Spleen (tissue), 11 donors: ENCODE measurements around the gene GPR161. TPM values are rescaled to one million over a fixed set of nuclear protein-coding genes. Genes with fewer than 3 reads are reported as not detected.

Experiments used
- DNase-seq: peaks from one replicate; pipeline ENCODE4 v3.0.0-alpha.2; 2020
- H3K27ac ChIP-seq, 8 donors: fragments of 200-600 bp; sonication (generic) in 7 of 8; 1 replicate in 4 of 8; 2 replicates in 4 of 8; pipeline versions ENCODE4 v1.5.0 to v1.8.0; 2016 to 2021; ENCODE audit warnings: inconsistent platforms in 4 of 8, mild to moderate bottlenecking in 4 of 8, moderate library complexity in 1 of 8
- H3K27me3 ChIP-seq, 7 donors: fragments of 200-600 bp; sonication (generic) in 6 of 7; replicated peaks in 1 of 7; 1 replicate in 4 of 7; 2 replicates in 3 of 7; pipeline versions ENCODE4 v1.5.0 to v1.8.0; 2016 to 2021; ENCODE audit warnings: inconsistent platforms in 3 of 7, mild to moderate bottlenecking in 1 of 7
- H3K36me3 ChIP-seq, 6 donors: fragments of 200-600 bp; sonication (generic) in 5 of 6; 1 replicate in 4 of 6; 2 replicates in 2 of 6; pipeline versions ENCODE4 v1.5.0 to v1.8.0; 2016 to 2021; ENCODE audit warnings: inconsistent platforms in 2 of 6
- H3K4me1 ChIP-seq, 6 donors: fragments of 200-600 bp; sonication (generic) in 5 of 6; 1 replicate in 3 of 6; 2 replicates in 3 of 6; pipeline versions ENCODE4 v1.5.0 to v1.8.0; 2016 to 2021; ENCODE audit warnings: inconsistent platforms in 3 of 6
- H3K4me3 ChIP-seq, 8 donors: fragments of 200-600 bp; sonication (generic) in 7 of 8; 1 replicate in 4 of 8; 2 replicates in 4 of 8; pipeline versions ENCODE4 v1.5.0 to v1.8.0; 2016 to 2021; ENCODE audit warnings: inconsistent platforms in 4 of 8, mild to moderate bottlenecking in 4 of 8, moderate library complexity in 2 of 8
- H3K9me3 ChIP-seq, 8 donors: fragments of 200-600 bp; sonication (generic) in 7 of 8; 1 replicate in 4 of 8; 2 replicates in 4 of 8; pipeline versions ENCODE4 v1.5.0 to v1.8.0; 2016 to 2021; ENCODE audit warnings: inconsistent platforms in 4 of 8
- POLR2A ChIP-seq, 3 donors: fragments of 450-650 bp; IDR thresholded peaks; one replicate each; pipeline ENCODE4 v1.5.1; 2017; ENCODE audit warnings: antibody characterized with exemption in 3 of 3, mild to moderate bottlenecking in 1 of 3
- POLR2AphosphoS5 ChIP-seq, 3 donors: sonication (generic); formaldehyde crosslinking; IDR thresholded peaks; one replicate each; pipeline ENCODE4 v1.5.1; 2017; ENCODE audit warnings: antibody characterized with exemption in 3 of 3
- WGBS, 5 donors: extraction: QIAGEN DNeasy Blood & Tissue Kit in 3 of 5; methylation state at CpG; one replicate each; pipeline versions ENCODE4 v1.1.5 to v1.1.7; 2013 to 2018; 5-methylcytosine and 5-hydroxymethylcytosine counted together
- intact Hi-C: fragments of 100-400 bp; cut with DNase I; formaldehyde crosslinking; loops from one replicate; pipeline ENCODE4 v1.15.0; 2023; ENCODE audit warnings: low total_unique reads
- polyA plus RNA-seq, 3 donors: library from polyadenylated mRNA; stranded (reverse); fragments of 200-250 nt; gene quantifications; one replicate each; pipeline ENCODE4 v1.2.1, GENCODE V29; 2013
- total RNA-seq, 7 donors: library from RNA; depleted of rRNA in 3 of 7; stranded (reverse); fragments of >200 nt in 3 of 7; fragmentation: NEBNext Ultra II Directional in 4 of 7; extraction: Animal tissue kit (Norgen Biotek cat#: 25700) in 4 of 7; gene quantifications; one replicate each; pipeline versions ENCODE4 v1.1.0 to v1.2.1, GENCODE V29; 2016 to 2021
- TF ChIP-seq, protein P1 (sequence below), 11 experiments: fragments of 200-600 bp in 7 of 11; fragments of 450-650 bp in 4 of 11; sonication (generic) in 4 of 11; IDR thresholded peaks in 8 of 11; conservative IDR thresholded peaks in 3 of 11; 1 replicate in 7 of 11; 2 replicates in 4 of 11; pipeline versions ENCODE4 v1.4.0 to v1.8.0; 2016 to 2021; ENCODE audit warnings: antibody characterized with exemption in 11 of 11, inconsistent platforms in 4 of 11, mild to moderate bottlenecking in 1 of 11
- donor health status: healthy with polysubstance abuse.
- donor health status: DM: no; HTN: no; CAD: no; lungs with moderate emphysema.
- donor health status: DM: no; HTN: no; CAD: no.
- donor health status: Bipolar disorder and iron deficiency.
- donor health status: healthy.
- donor health status: DM: no; HTN: no; CAD: no.
- donor health status: DM: yes; HTN: yes; CAD: no.

The GPR161 gene
- total and polyA plus RNA-seq, 10 donors: 0.53 to 5.5 (median 3.6) TPM

DNA sequence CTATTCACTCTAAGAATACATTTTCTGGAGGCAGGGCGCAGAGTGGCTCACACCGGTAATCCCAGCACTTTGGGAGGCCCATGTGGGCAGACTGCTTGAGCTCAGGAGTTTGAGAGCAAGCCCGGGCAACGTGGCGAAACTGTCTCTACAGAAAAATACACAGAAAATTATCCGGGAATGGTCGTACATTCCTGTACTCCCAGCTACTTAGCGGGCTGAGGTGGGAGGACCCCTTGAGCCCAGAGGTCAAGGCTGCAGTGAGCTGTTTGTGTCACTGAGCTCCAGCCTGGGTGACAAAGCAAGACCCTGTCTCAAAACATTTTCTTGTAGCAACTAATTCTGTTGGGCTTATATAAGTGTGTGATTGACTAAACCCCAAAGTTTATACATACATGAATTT lies 30.5 kb downstream of the GPR161 start:
- TF ChIP-seq, protein P1, sequence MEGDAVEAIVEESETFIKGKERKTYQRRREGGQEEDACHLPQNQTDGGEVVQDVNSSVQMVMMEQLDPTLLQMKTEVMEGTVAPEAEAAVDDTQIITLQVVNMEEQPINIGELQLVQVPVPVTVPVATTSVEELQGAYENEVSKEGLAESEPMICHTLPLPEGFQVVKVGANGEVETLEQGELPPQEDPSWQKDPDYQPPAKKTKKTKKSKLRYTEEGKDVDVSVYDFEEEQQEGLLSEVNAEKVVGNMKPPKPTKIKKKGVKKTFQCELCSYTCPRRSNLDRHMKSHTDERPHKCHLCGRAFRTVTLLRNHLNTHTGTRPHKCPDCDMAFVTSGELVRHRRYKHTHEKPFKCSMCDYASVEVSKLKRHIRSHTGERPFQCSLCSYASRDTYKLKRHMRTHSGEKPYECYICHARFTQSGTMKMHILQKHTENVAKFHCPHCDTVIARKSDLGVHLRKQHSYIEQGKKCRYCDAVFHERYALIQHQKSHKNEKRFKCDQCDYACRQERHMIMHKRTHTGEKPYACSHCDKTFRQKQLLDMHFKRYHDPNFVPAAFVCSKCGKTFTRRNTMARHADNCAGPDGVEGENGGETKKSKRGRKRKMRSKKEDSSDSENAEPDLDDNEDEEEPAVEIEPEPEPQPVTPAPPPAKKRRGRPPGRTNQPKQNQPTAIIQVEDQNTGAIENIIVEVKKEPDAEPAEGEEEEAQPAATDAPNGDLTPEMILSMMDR (IDR thresholded peaks at IDR 0.05 in 8 of 11, conservative IDR thresholded peaks at IDR 0.05 in 3 of 11): no peak
- no peak for DNase-seq
- 89 to 94% (median 92%) methylated on average over 8 of the region's 8 CpGs for WGBS, 5 donors
- intact Hi-C loops: no loop called here
- Histone ChIP-seq H3K4me3 (no peak overlapping the region), H3K27me3 (no peaks in the 10 kb centered on the region), H3K4me1 (no peaks in the 10 kb centered on the region), H3K36me3 (no peaks in the 10 kb centered on the region), H3K27ac (no peak overlapping the region), H3K9me3 (no peaks in the 10 kb centered on the region)

GRCh38 chr1:168105846-168106245 lies 30.9 kb downstream of the GPR161 start:
- intact Hi-C loops: no loop called here
- no peak for TF ChIP-seq POLR2A (IDR thresholded peaks at IDR 0.05)
- TF ChIP-seq POLR2AphosphoS5 (IDR thresholded peaks at IDR 0.05): no peak
- TF ChIP-seq, protein P1 (IDR thresholded peaks at IDR 0.05 in 8 of 11, conservative IDR thresholded peaks at IDR 0.05 in 3 of 11): no peak
- H3K4me1 ChIP-seq: no peaks in the 10 kb centered on the region
- no peak overlapping the region for H3K4me3 ChIP-seq
- H3K9me3 ChIP-seq: no peaks in the 10 kb centered on the region
- no peaks in the 10 kb centered on the region for H3K27me3 ChIP-seq
- no peak overlapping the region for H3K27ac ChIP-seq
- H3K36me3 ChIP-seq: no peaks in the 10 kb centered on the region
- WGBS, 5 donors: 91 to 95% (median 94%) methylated on average over 6 of the region's 6 CpGs
- no peak for DNase-seq

- H3K36me3 ChIP-seq: no peaks in the 10 kb centered on the region
- no peaks in the 10 kb centered on the region for H3K4me1 ChIP-seq
- no peaks in the 10 kb centered on the region for H3K27me3 ChIP-seq
- H3K27ac ChIP-seq: no peak overlapping the region
- no peak for DNase-seq
- no peak for TF ChIP-seq POLR2A (IDR thresholded peaks at IDR 0.05)
- no peak for TF ChIP-seq POLR2AphosphoS5 (IDR thresholded peaks at IDR 0.05)
- TF ChIP-seq, protein P1 (IDR thresholded peaks at IDR 0.05 in 8 of 11, conservative IDR thresholded peaks at IDR 0.05 in 3 of 11): no peak
- H3K4me3 ChIP-seq: no peak overlapping the region
- no peaks in the 10 kb centered on the region for H3K9me3 ChIP-seq
- WGBS, 5 donors: 82 to 90% (median 85%) methylated on average over 11 of the region's 11 CpGs
- intact Hi-C loops: no loop called here
Measured at GRCh38 chr1:168104535-168104934, 32.2 kb downstream of the GPR161 start.

DNA sequence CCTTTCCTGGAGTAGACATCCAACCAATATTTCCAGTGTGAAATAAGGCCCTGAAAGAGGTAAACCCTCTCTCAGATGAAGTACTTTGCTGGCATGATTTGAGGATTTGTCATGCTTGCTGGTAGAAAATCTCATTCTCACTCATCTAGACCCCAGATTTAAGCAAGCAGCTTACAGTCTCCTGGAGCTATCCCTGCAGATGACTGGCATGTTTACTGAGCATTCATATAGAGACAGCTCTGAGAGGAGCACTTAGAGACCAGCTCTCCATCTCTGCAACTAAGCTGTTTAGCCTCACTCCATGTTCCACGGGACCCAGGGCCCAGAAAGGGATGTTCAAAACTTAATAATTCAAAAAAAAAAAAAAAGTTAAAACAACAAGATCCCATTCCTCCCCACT lies 34.2 kb downstream of the GPR161 start:
- TF ChIP-seq POLR2AphosphoS5 (IDR thresholded peaks at IDR 0.05) (no peak), POLR2A (IDR thresholded peaks at IDR 0.05) (no peak)
- TF ChIP-seq, protein P1 (IDR thresholded peaks at IDR 0.05 in 8 of 11, conservative IDR thresholded peaks at IDR 0.05 in 3 of 11): no peak
- no peaks in the 10 kb centered on the region for H3K4me1 ChIP-seq
- 80 to 97% (median 85%) methylated on average over 1 of the region's 1 CpG for WGBS, 5 donors
- H3K9me3 ChIP-seq: no peaks in the 10 kb centered on the region
- no peaks in the 10 kb centered on the region for H3K27me3 ChIP-seq
- no peaks in the 10 kb centered on the region for H3K36me3 ChIP-seq
- no peak for DNase-seq
- H3K4me3 ChIP-seq: no peak overlapping the region
- no peak overlapping the region for H3K27ac ChIP-seq
- intact Hi-C loops: no loop called here
